Upper lobe of right lung (tissue), 1 donor: ENCODE data around the gene FARSA. TPM values are rescaled to one million over a fixed set of nuclear protein-coding genes. Genes with fewer than 3 reads are reported as not detected.
"Not testable (repeated sequence)": the region's sequence is repeated elsewhere in the genome, so short reads cannot be mapped to it uniquely, and the experiment has no call there.

ENCODE experiments used
- ATAC-seq: fragments of 200-7000 bp; cut with Tn5 transposase; one replicate; pipeline ENCODE4 v1.9.1; 2020; ENCODE audit warnings: mild to moderate bottlenecking, moderate library complexity
- DNase-seq: peaks from one replicate; pipeline ENCODE4 v3.0.0-alpha.2; 2020
- H3K27ac ChIP-seq: fragments of 200-600 bp; one replicate; pipeline ENCODE4 v1.8.0; 2022
- H3K27me3 ChIP-seq: fragments of 200-600 bp; one replicate; pipeline ENCODE4 v1.8.0; 2022; ENCODE audit warnings: mild to moderate bottlenecking
- H3K36me3 ChIP-seq: fragments of 200-600 bp; one replicate; pipeline ENCODE4 v1.8.0; 2022
- H3K4me1 ChIP-seq: fragments of 200-600 bp; one replicate; pipeline ENCODE4 v1.8.0; 2022
- H3K4me3 ChIP-seq: fragments of 200-600 bp; one replicate; pipeline ENCODE4 v1.8.0; 2022; ENCODE audit warnings: mild to moderate bottlenecking
- H3K9me3 ChIP-seq: fragments of 200-600 bp; one replicate; pipeline ENCODE4 v1.8.0; 2022
- intact Hi-C: fragments of 100-400 bp; cut with DNase I; formaldehyde crosslinking; loops from one replicate; pipeline ENCODE4 v1.11.0; 2022
- total RNA-seq: library from RNA; stranded (reverse); fragmentation: NEBNext Ultra II Directional; extraction: Animal tissue kit (Norgen Biotek cat#: 25700); gene quantifications from one replicate; pipeline ENCODE4 v1.2.1, GENCODE V29; 2021
- TF ChIP-seq, protein P1 (sequence below): fragments of 200-600 bp; IDR thresholded peaks from one replicate; pipeline ENCODE4 v1.8.0; 2022; ENCODE audit warnings: antibody characterized with exemption
- donor health status: DM: no; HTN: yes; CAD: no; lungs with severe emphysema.

FARSA gene
- total RNA-seq, 1 donor from 2014 or later, result 39.5 TPM

DNA sequence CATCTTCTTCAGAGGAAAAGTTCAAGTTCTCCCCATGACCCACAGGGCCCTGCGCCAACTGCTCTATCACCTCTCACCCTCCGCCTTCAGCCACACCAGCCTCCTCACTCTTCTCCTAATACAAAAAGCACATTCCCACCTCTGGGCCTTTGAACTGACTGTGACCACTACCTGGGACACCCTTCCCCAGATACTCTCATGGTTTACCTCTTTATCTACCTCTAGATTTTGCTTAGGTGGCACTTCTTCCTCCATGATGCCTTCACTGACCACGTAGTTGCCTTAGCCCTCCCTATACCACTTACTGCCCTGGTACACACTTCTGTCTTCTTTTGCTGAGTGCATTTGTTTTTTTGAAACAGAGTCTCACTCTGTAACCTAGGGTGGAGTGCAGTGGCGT is 10.6 kb downstream of the FARSA start:
- DNase-seq (no peak), ATAC-seq (no peak)
- TF ChIP-seq, protein P1, sequence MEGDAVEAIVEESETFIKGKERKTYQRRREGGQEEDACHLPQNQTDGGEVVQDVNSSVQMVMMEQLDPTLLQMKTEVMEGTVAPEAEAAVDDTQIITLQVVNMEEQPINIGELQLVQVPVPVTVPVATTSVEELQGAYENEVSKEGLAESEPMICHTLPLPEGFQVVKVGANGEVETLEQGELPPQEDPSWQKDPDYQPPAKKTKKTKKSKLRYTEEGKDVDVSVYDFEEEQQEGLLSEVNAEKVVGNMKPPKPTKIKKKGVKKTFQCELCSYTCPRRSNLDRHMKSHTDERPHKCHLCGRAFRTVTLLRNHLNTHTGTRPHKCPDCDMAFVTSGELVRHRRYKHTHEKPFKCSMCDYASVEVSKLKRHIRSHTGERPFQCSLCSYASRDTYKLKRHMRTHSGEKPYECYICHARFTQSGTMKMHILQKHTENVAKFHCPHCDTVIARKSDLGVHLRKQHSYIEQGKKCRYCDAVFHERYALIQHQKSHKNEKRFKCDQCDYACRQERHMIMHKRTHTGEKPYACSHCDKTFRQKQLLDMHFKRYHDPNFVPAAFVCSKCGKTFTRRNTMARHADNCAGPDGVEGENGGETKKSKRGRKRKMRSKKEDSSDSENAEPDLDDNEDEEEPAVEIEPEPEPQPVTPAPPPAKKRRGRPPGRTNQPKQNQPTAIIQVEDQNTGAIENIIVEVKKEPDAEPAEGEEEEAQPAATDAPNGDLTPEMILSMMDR, result no peak
- Histone ChIP-seq H3K4me1 (peaks cover 5% of the 10 kb centered on the region), H3K27me3 (no peaks in the 10 kb centered on the region), H3K27ac (no peak overlapping the region), H3K4me3 (no peak overlapping the region), H3K9me3 (no peaks in the 10 kb centered on the region), H3K36me3 (peaks cover 57% of the 10 kb centered on the region)
- intact Hi-C loops, result no loop called here

DNA sequence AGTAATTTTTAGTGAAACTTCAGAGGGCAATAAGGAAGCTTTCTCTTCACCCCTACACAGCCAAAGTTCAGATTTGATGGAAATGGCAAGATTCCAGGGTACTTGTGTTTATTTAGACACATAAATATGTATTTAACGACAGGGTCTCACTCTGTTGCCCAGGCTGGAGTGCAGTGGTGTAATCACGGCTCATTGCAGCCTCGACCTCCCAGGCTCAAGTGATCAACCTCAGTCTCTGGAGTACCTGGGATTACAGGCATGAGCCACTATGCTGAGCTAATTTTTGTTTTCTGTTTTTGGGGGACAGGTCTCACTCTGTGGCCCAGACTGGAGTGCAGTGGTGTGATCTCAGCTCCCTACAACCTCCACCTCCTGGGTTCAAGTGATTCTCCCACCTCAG is 12.5 kb downstream of the FARSA start:
- Histone ChIP-seq H3K4me1 (peaks cover 5% of the 10 kb centered on the region), H3K27ac (no peak overlapping the region), H3K9me3 (no peaks in the 10 kb centered on the region), H3K36me3 (peaks cover 40% of the 10 kb centered on the region), H3K4me3 (no peak overlapping the region), H3K27me3 (no peaks in the 10 kb centered on the region)
- intact Hi-C loops, result no loop called here
- ATAC-seq (no peak), DNase-seq (no peak)
- TF ChIP-seq, protein P1, result no peak

DNA sequence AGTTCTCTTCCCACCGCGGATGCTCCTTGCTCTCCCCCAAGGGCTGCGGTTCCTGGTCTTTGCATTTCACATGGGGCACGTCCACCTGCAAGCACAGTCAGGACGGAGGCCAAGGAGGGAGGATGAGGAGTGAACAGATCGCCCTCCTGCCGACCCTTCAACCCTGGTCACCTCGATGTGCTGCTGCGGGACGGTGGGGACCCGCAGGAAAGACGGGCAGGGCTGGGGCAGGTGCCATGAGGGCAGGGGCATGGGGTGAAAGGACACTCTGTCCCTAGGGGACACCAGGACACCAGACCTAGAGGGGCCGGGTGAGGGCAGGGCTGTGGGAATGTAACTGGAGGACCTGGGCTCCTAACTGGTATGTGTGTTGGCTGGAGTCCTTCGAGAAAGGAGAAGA is 15.3 kb downstream of the FARSA start:
- Histone ChIP-seq H3K9me3 (no peaks in the 10 kb centered on the region), H3K27me3 (no peaks in the 10 kb centered on the region), H3K4me1 (peaks cover 15% of the 10 kb centered on the region), H3K36me3 (peaks cover 12% of the 10 kb centered on the region), H3K27ac (no peak overlapping the region), H3K4me3 (no peak overlapping the region)
- DNase-seq (no peak), ATAC-seq (no peak)
- TF ChIP-seq, protein P1, result no peak
- intact Hi-C loops, result no loop called here

DNA sequence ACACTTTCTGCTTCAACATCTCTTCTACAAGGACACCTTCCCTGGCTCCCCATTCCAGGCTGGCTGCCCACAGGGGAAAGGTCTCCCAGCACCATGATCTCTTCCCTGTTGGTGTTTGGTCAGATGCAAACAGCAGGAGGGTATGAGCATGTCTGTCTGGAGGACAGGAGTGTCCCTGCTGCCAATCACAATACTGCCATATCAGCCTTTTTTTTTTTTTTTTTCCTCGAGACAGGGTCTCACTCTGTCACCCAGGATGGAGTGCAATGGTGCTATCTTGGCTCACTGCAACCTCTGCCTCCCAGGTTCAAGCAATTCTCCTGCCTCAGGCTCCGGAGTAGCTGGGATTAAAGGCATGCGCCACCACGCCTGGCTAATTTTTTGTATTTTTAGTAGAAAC is 17.7 kb downstream of the FARSA start:
- H3K36me3 ChIP-seq, H3K27me3 ChIP-seq, H3K4me3 ChIP-seq, DNase-seq, H3K27ac ChIP-seq, intact Hi-C loops, H3K9me3 ChIP-seq, ATAC-seq: not testable (repeated sequence)
- peaks cover 24% of the 10 kb centered on the region for H3K4me1 ChIP-seq

DNA sequence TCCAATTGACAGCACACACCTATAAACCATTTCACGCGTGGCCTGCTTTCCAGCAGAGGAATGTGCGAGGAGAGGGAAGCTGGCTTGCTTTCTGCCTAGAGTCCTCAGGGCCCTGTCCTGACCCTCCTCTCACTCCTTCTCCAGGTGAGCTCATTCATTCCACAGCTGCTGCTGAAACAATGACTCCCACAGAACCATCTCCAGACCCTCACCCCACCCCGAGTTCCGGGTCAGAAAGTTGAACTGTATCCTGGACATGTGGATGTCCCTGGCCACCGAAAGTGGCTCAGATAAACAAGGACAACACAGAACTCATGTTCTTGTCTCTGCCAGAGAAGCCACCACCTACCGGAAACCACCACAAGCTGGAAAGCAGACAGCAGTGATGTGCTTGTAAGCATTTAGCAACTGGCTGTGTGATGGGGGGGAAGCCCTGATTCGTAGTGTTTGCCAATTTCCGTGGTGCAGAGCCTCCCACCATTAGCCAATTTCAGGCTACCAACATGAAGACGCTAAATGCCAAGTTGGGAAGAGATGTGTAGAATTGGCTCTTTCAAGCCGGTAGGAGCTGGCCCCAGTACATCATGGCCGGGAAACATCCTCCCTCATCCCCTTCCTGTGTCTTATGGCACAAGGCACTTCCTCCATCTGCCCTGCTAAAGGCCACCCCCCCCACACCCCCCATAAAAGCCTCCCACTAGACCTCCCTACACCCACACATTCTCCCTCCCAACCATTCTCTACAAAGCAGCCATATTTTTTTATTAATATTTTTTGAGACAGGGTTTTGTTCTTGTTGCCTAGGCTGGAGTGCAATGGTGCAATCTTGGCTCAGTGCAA is 19.4 kb downstream of the FARSA start:
- intact Hi-C loops, result no loop called here
- DNase-seq, result no peak
- Histone ChIP-seq H3K4me1 (peaks cover 24% of the 10 kb centered on the region), H3K36me3 (no peaks in the 10 kb centered on the region), H3K9me3 (no peaks in the 10 kb centered on the region), H3K27ac (peak overlapping the region; percentile 60), H3K27me3 (no peaks in the 10 kb centered on the region), H3K4me3 (no peak overlapping the region)
- TF ChIP-seq, protein P1, result no peak
- ATAC-seq, result peak; percentile 36

DNA sequence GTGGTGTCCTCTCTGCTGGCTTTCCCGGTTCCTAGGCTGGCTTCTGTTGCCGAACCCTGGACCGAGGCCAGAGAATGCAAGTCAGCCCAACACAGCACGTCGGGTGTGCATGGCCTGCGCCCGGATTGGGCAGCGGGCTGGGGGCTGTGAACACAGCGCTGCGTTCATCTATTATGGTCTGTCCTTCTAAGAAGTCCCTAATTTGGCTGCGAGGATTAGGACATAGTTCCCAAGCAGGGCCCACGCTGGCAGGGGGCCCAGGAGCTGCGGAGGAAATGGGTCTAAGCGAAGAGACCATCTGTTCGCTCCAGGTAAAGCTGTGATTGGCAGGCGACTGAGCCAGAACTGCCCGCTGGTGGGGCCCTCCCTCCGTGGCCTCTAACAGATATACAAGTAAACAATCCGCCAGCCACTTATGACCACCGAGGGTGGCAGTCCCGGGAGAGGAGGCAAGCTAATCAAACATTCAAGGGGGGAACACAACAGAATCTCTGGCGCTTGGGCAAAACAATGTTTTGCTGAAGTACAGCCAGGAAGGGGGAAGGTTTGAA is 20.4 kb downstream of the FARSA start:
- Histone ChIP-seq H3K4me1 (peaks cover 20% of the 10 kb centered on the region), H3K4me3 (peak overlapping the region; percentile 21), H3K27ac (peak overlapping the region; percentile 60), H3K36me3 (no peaks in the 10 kb centered on the region), H3K27me3 (no peaks in the 10 kb centered on the region), H3K9me3 (no peaks in the 10 kb centered on the region)
- ATAC-seq (peak; percentile 78), DNase-seq (peak; percentile 76)
- TF ChIP-seq, protein P1, result no peak
- intact Hi-C loops, result no loop called here
